Neural cell (in vitro differentiated cells): Measurements from ENCODE around the gene OPRD1. TPM values are rescaled to one million over a fixed set of nuclear protein-coding genes. Genes with fewer than 3 reads are reported as not detected.

Source experiments
- H2AFZ ChIP-seq: fragments of 200-600, 300-800 bp; sonication (generic), shearing (Covaris generic); 2 replicates; pipeline ENCODE4 v1.6.0; 2014; ENCODE audit warnings: low read depth, mild to moderate bottlenecking, antibody characterized with exemption, low read length, moderate library complexity
- H3F3A ChIP-seq: fragments of 200-600 bp; shearing (Covaris generic); 2 replicates; pipeline ENCODE4 v1.6.1; 2016; ENCODE audit warnings: mild to moderate bottlenecking, moderate library complexity, mixed read lengths, antibody characterized with exemption, low read length; ENCODE audit not compliant: insufficient read depth, poor library complexity, severe bottlenecking
- H3K27ac ChIP-seq: fragments of 200-600, 300-800 bp; sonication (generic), shearing (Covaris generic); 2 replicates; pipeline ENCODE4 v1.5.1; 2014; ENCODE audit warnings: mild to moderate bottlenecking, low read length, moderate library complexity
- H3K27me3 ChIP-seq: fragments of 300-800, 200-600 bp; sonication (generic), shearing (Covaris generic); 2 replicates; pipeline ENCODE4 v1.6.0; 2014; ENCODE audit warnings: mild to moderate bottlenecking, low read depth, low read length, moderate library complexity; ENCODE audit not compliant: insufficient read depth
- H3K36me3 ChIP-seq: fragments of 300-800, 200-600 bp; sonication (generic), shearing (Covaris generic); 2 replicates; pipeline ENCODE4 v1.5.1; 2014; ENCODE audit warnings: mild to moderate bottlenecking, antibody characterized with exemption, low read length, moderate library complexity; ENCODE audit not compliant: insufficient read depth
- H3K4me2 ChIP-seq: fragments of 300-800, 200-600 bp; sonication (generic), shearing (Covaris generic); 2 replicates; pipeline ENCODE4 v1.6.0; 2014; ENCODE audit warnings: mild to moderate bottlenecking, low read length
- H3K4me3 ChIP-seq: fragments of 300-800, 200-600 bp; sonication (generic), shearing (Covaris generic); 2 replicates; pipeline ENCODE4 v1.5.1; 2014; ENCODE audit warnings: mild to moderate bottlenecking, low read length, moderate library complexity
- H3K79me2 ChIP-seq: fragments of 200-600 bp; shearing (Covaris generic); replicated peaks from 2 replicates; pipeline ENCODE4 v1.6.0; 2014; ENCODE audit warnings: mild to moderate bottlenecking, low read length, moderate library complexity; ENCODE audit not compliant: insufficient read depth
- H3K9ac ChIP-seq: fragments of 300-800, 200-600 bp; sonication (generic), shearing (Covaris generic); 2 replicates; pipeline ENCODE4 v1.6.1; 2016; ENCODE audit warnings: mild to moderate bottlenecking, low read length, mixed read lengths
- H3K9me2 ChIP-seq: fragments of 200-600 bp; shearing (Covaris generic); 2 replicates; pipeline ENCODE4 v1.6.1; 2016; ENCODE audit warnings: mild to moderate bottlenecking, low read length, mixed read lengths; ENCODE audit not compliant: insufficient read depth
- H3K9me3 ChIP-seq: fragments of 200-600, 300-800 bp; sonication (generic), shearing (Covaris generic); 2 replicates; pipeline ENCODE4 v1.6.1; 2016; ENCODE audit warnings: mild to moderate bottlenecking, mixed run types, low read length, moderate library complexity, mixed read lengths
- H4K20me1 ChIP-seq: fragments of 200-600 bp; shearing (Covaris generic); 2 replicates; pipeline ENCODE4 v1.6.1; 2016; ENCODE audit warnings: mild to moderate bottlenecking, mixed run types; ENCODE audit not compliant: insufficient read depth
- CTCF ChIP-seq: fragments of 450-650 bp; IDR thresholded peaks from 2 replicates; pipeline ENCODE4 v1.5.1; 2014; ENCODE audit warnings: antibody characterized with exemption, mild to moderate bottlenecking, moderate library complexity; ENCODE audit not compliant: poor library complexity, severe bottlenecking
- EP300 ChIP-seq: fragments of 450-650 bp; conservative IDR thresholded peaks from 2 replicates; pipeline ENCODE4 v1.6.1; 2014; ENCODE audit warnings: antibody characterized with exemption, mild to moderate bottlenecking, moderate library complexity; ENCODE audit not compliant: poor library complexity, severe bottlenecking
- EZH2 ChIP-seq: fragments of 200-600, 300-800 bp; shearing (Covaris generic), sonication (generic); IDR thresholded peaks from 2 replicates; pipeline ENCODE4 v1.6.1; 2014; ENCODE audit warnings: antibody characterized with exemption, low read length, borderline replicate concordance, mild to moderate bottlenecking; ENCODE audit not compliant: insufficient read depth, poor library complexity, severe bottlenecking
- MXI1 ChIP-seq: fragments of 450-650 bp; conservative IDR thresholded peaks from 2 replicates; pipeline ENCODE4 v1.6.1; 2014; ENCODE audit warnings: antibody characterized with exemption, mild to moderate bottlenecking; ENCODE audit not compliant: poor library complexity, severe bottlenecking
- POLR2AphosphoS5 ChIP-seq: IDR thresholded peaks from 2 replicates; pipeline ENCODE4 v1.6.1; 2012
- RAD21 ChIP-seq: fragments of 450-650 bp; conservative IDR thresholded peaks from 2 replicates; pipeline ENCODE4 v1.6.1; 2014; ENCODE audit warnings: antibody characterized with exemption, mild to moderate bottlenecking, moderate library complexity
- REST ChIP-seq: IDR thresholded peaks from 2 replicates; pipeline ENCODE4 v1.6.1; 2012; ENCODE audit warnings: borderline replicate concordance
- SMC3 ChIP-seq: fragments of 450-650 bp; conservative IDR thresholded peaks from 2 replicates; pipeline ENCODE4 v1.6.1; 2014; ENCODE audit warnings: antibody characterized with exemption, mild to moderate bottlenecking, moderate library complexity; ENCODE audit not compliant: poor library complexity
- TAF1 ChIP-seq: IDR thresholded peaks from 2 replicates; pipeline ENCODE4 v1.6.1; 2012; ENCODE audit warnings: low read depth
- polyA plus RNA-seq: library from polyadenylated mRNA; depleted of rRNA; stranded (reverse); fragments of >200 nt; gene quantifications from 2 replicates; pipeline ENCODE4 v1.2.3, GENCODE V29; 2014

Gene OPRD1
- polyA plus RNA-seq, 1 donor from 2014 or later = 0.09 TPM

DNA sequence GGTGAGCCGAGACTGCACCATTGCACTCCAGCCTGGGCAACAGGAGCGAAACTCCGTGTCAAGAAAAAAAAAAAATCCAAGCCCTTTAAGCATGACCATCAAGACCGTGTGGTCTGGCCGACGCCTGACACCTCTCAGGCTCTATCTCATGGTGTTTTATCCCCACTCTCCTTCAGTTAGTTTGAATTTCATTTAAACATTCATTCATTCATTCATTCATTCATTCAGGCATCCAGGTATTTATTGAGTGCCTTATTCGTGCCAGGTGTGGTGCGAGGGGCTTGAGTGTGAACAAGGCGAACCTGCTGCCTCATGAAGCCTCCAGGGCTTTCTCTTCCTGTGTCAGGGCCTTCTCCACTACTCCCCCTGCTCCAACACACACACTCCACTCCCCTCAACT, 22.6 kb upstream of the OPRD1 start:
- H3K9me2 ChIP-seq = no peaks in the 10 kb centered on the region
- no peaks in the 10 kb centered on the region for H3K79me2 ChIP-seq
- H4K20me1 ChIP-seq = no peaks in the 10 kb centered on the region
- H3K4me2 ChIP-seq = no peak overlapping the region
- H3K9ac ChIP-seq = no peak overlapping the region
- no peak overlapping the region for H3K4me3 ChIP-seq
- H3K27ac ChIP-seq = no peak overlapping the region
- H2AFZ ChIP-seq = no peak overlapping the region
- TF ChIP-seq EZH2 (no peak), REST (no peak), CTCF (no peak), EP300 (no peak), RAD21 (no peak), SMC3 (no peak)
- H3K9me3 ChIP-seq = no peaks in the 10 kb centered on the region
- H3F3A ChIP-seq = no peaks in the 10 kb centered on the region
- no peaks in the 10 kb centered on the region for H3K27me3 ChIP-seq
- H3K36me3 ChIP-seq = no peaks in the 10 kb centered on the region

DNA sequence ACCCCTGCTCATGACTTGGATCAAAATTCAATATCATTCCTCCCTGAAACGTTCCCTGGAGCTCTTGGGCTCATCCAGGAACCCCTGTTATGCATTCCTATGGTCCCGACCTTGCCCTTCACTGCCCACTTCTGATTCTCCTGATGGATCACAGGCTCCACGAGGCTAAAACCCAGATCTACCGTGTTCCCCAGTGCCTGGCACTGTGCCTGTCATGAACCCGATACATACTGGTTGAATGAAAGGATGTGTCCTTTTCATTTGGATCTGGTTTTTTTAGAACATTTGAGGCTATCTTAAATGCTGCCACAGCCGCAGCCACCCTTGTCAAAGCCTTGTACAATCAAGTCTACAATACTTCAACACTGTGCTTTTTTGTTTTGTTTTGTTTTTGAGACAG, 22.2 kb upstream of the OPRD1 start:
- H3K4me3 ChIP-seq = no peak overlapping the region
- no peaks in the 10 kb centered on the region for H3K36me3 ChIP-seq
- TF ChIP-seq POLR2AphosphoS5 = no peak
- TF ChIP-seq REST = no peak
- no peak for TF ChIP-seq CTCF
- no peak for TF ChIP-seq TAF1
- no peak for TF ChIP-seq EP300
- TF ChIP-seq EZH2 = no peak
- TF ChIP-seq RAD21 = no peak
- no peak for TF ChIP-seq MXI1
- TF ChIP-seq SMC3 = no peak
- H3K9ac ChIP-seq = no peak overlapping the region
- H2AFZ ChIP-seq = no peak overlapping the region
- H3K9me3 ChIP-seq = no peaks in the 10 kb centered on the region
- no peaks in the 10 kb centered on the region for H4K20me1 ChIP-seq
- no peak overlapping the region for H3K4me2 ChIP-seq
- no peaks in the 10 kb centered on the region for H3K9me2 ChIP-seq
- no peaks in the 10 kb centered on the region for H3K79me2 ChIP-seq
- H3K27ac ChIP-seq = no peak overlapping the region
- H3F3A ChIP-seq = no peaks in the 10 kb centered on the region
- no peaks in the 10 kb centered on the region for H3K27me3 ChIP-seq
